H1 (cell line): ENCODE results near the gene CCDC24. TPM values are rescaled to one million over a fixed set of nuclear protein-coding genes. Genes with fewer than 3 reads are reported as not detected.

Experiments
- CTCF ChIA-PET: fragments of 300-600 bp; sonication (Branson Sonifier 250); formaldehyde crosslinking; loops from one replicate; lab custom pipeline; 2021; ENCODE audit not compliant: partially characterized antibody; lab: Charles Lee
- POLR2A ChIA-PET: fragments of 300-600 bp; sonication (Branson Sonifier 250); formaldehyde crosslinking; loops from one replicate; lab custom pipeline; 2021; ENCODE audit warnings: inconsistent platforms; ENCODE audit not compliant: partially characterized antibody; lab: Charles Lee
- DNase-seq, 2 experiments: peaks; one replicate each; pipeline versions ENCODE4 v3.0.0 to v3.0.0-alpha.2; 2010 to 2022; ENCODE audit warnings: low spot score in 2 of 2, low read depth in 1 of 2, mixed read lengths in 1 of 2
- FAIRE-seq: peaks from 2 replicates; lab custom pipeline; 2011; peaks lifted over from hg19 to GRCh38; lab: Jason Lieb, UNC
- H2AFZ ChIP-seq: 2 replicates; pipeline ENCODE4 v1.8.1; 2012; ENCODE audit warnings: low read length, inconsistent platforms
- H2AK5ac ChIP-seq: 2 replicates; pipeline ENCODE4 v1.6.1; 2013; ENCODE audit warnings: low read depth, low read length
- H2BK120ac ChIP-seq: replicated peaks from 2 replicates; pipeline ENCODE3; 2013; ENCODE audit warnings: low read depth, low read length, inconsistent platforms
- H2BK12ac ChIP-seq: 2 replicates; pipeline ENCODE4 v1.6.1; 2013; ENCODE audit warnings: low read depth, low read length
- H2BK15ac ChIP-seq: 2 replicates; pipeline ENCODE4 v1.6.1; 2013; ENCODE audit warnings: low read length
- H2BK20ac ChIP-seq: 2 replicates; pipeline ENCODE4 v1.6.1; 2013; ENCODE audit warnings: low read length
- H2BK5ac ChIP-seq: 2 replicates; pipeline ENCODE4 v1.6.1; 2013; ENCODE audit warnings: low read depth, low read length
- H3K14ac ChIP-seq: 2 replicates; pipeline ENCODE4 v1.6.1; 2013; ENCODE audit warnings: inconsistent platforms; ENCODE audit not compliant: insufficient read length
- H3K18ac ChIP-seq: 2 replicates; pipeline ENCODE4 v1.6.1; 2013; ENCODE audit warnings: low read length; ENCODE audit errors: extremely low read depth
- H3K23ac ChIP-seq: 2 replicates; pipeline ENCODE4 v1.6.1; 2013; ENCODE audit warnings: inconsistent platforms; ENCODE audit not compliant: insufficient read length
- H3K23me2 ChIP-seq: 2 replicates; pipeline ENCODE4 v1.6.1; 2013; ENCODE audit warnings: low read depth, low read length
- H3K27ac ChIP-seq: 2 replicates; pipeline ENCODE4 v1.6.1; 2011; ENCODE audit warnings: low read depth, low read length, inconsistent platforms
- H3K27me3 ChIP-seq, 4 experiments: replicated peaks in 1 of 4; 1 replicate in 1 of 4; 2 replicates in 3 of 4; pipeline versions ENCODE4 v1.6.1 to v1.8.1; 2011 to 2013; ENCODE audit warnings: low read length in 3 of 4, mild to moderate bottlenecking in 3 of 4, inconsistent platforms in 2 of 4, mixed read lengths in 2 of 4, moderate library complexity in 1 of 4; ENCODE audit not compliant: control insufficient read depth in 3 of 4, insufficient read depth in 3 of 4; ENCODE audit errors: extremely low read depth in 1 of 4
- H3K36me3 ChIP-seq, 4 experiments: 2 replicates each; pipeline versions ENCODE4 v1.6.1 to v1.8.1; 2011 to 2013; ENCODE audit warnings: mild to moderate bottlenecking in 4 of 4, low read length in 3 of 4, moderate library complexity in 2 of 4, control low read depth in 1 of 4, inconsistent platforms in 1 of 4; ENCODE audit not compliant: insufficient read depth in 4 of 4, control insufficient read depth in 2 of 4
- H3K4ac ChIP-seq: replicated peaks from 2 replicates; pipeline ENCODE3; 2013; ENCODE audit warnings: low read length, low read depth, mixed read lengths, inconsistent platforms; ENCODE audit not compliant: insufficient read length
- H3K4me1 ChIP-seq, 4 experiments: replicated peaks in 1 of 4; 1 replicate in 1 of 4; 2 replicates in 3 of 4; pipeline versions ENCODE4 v1.6.1 to v1.8.1; 2011 to 2013; ENCODE audit warnings: low read length in 3 of 4, inconsistent platforms in 2 of 4, mixed read lengths in 1 of 4; ENCODE audit not compliant: insufficient read depth in 4 of 4, control insufficient read depth in 3 of 4
- H3K4me2 ChIP-seq, 2 experiments: 2 replicates each; pipeline versions ENCODE4 v1.6.1 to v1.8.1; 2011 to 2013; ENCODE audit warnings: low read depth in 2 of 2, low read length in 2 of 2, control low read depth in 1 of 2, inconsistent platforms in 1 of 2, mild to moderate bottlenecking in 1 of 2; ENCODE audit not compliant: insufficient read depth in 1 of 2
- H3K4me3 ChIP-seq, 4 experiments: fragments of 200-600, 300-600 bp in 1 of 4; sonication (generic), shearing (Covaris generic), sonication (Bioruptor Twin) in 1 of 4; 2 replicates each; pipeline versions ENCODE4 v1.5.1 to v1.8.1; 2011 to 2016; ENCODE audit warnings: low read length in 4 of 4, low read depth in 3 of 4, control low read depth in 2 of 4, inconsistent platforms in 2 of 4, mild to moderate bottlenecking in 2 of 4, mixed read lengths in 1 of 4, moderate library complexity in 1 of 4; ENCODE audit not compliant: insufficient read depth in 2 of 4; ENCODE audit errors: extremely low read depth in 1 of 4
- H3K56ac ChIP-seq: replicated peaks from 2 replicates; pipeline ENCODE3; 2013; ENCODE audit warnings: low read depth, mild to moderate bottlenecking, mixed read lengths, low read length, inconsistent platforms; ENCODE audit not compliant: insufficient read length
- H3K79me1 ChIP-seq: 2 replicates; pipeline ENCODE4 v1.6.1; 2013; ENCODE audit warnings: low read depth, low read length, control low read depth
- H3K79me2 ChIP-seq, 2 experiments: 2 replicates each; pipeline versions ENCODE4 v1.6.1 to v1.8.1; 2012 to 2013; ENCODE audit warnings: low read length in 2 of 2, mild to moderate bottlenecking in 2 of 2, inconsistent platforms in 1 of 2; ENCODE audit not compliant: insufficient read depth in 2 of 2, control insufficient read depth in 1 of 2
- H3K9ac ChIP-seq, 4 experiments: replicated peaks in 1 of 4; 1 replicate in 1 of 4; 2 replicates in 3 of 4; pipeline versions ENCODE4 v1.6.1 to v1.8.1; 2011 to 2013; ENCODE audit warnings: low read depth in 3 of 4, low read length in 3 of 4, control low read depth in 2 of 4, mild to moderate bottlenecking in 2 of 4, moderate library complexity in 2 of 4, inconsistent platforms in 1 of 4; ENCODE audit errors: extremely low read depth in 1 of 4
- H3K9me3 ChIP-seq, 2 experiments: 2 replicates each; pipeline versions ENCODE4 v1.6.1 to v1.8.1; 2012 to 2013; ENCODE audit warnings: mild to moderate bottlenecking in 2 of 2, moderate library complexity in 2 of 2, control low read depth in 1 of 2, inconsistent platforms in 1 of 2, low read depth in 1 of 2, low read length in 1 of 2, mixed read lengths in 1 of 2; ENCODE audit not compliant: insufficient read depth in 2 of 2
- H4K20me1 ChIP-seq, 2 experiments: replicated peaks in 1 of 2; 2 replicates each; pipeline versions ENCODE3 to v1.8.1; 2011 to 2013; ENCODE audit warnings: inconsistent platforms in 2 of 2, low read length in 2 of 2, mild to moderate bottlenecking in 1 of 2; ENCODE audit not compliant: insufficient read depth in 2 of 2, control insufficient read depth in 1 of 2
- H4K5ac ChIP-seq: 2 replicates; pipeline ENCODE4 v1.6.1; 2013; ENCODE audit warnings: low read length, low read depth, mixed read lengths, inconsistent platforms; ENCODE audit not compliant: insufficient read length
- H4K8ac ChIP-seq: 2 replicates; pipeline ENCODE4 v1.8.0; 2013; ENCODE audit warnings: mild to moderate bottlenecking, moderate library complexity, low read length, inconsistent platforms; ENCODE audit not compliant: insufficient read depth; ENCODE audit errors: extremely low read depth
- H4K91ac ChIP-seq: replicated peaks from 2 replicates; pipeline ENCODE3; 2013; ENCODE audit warnings: low read length, mixed read lengths, inconsistent platforms; ENCODE audit not compliant: insufficient read length
- ASH2L ChIP-seq: fragments of 200-600, 300-600 bp; sonication (generic); IDR thresholded peaks from one replicate; pipeline ENCODE4 v1.7.1; 2017; ENCODE audit warnings: low read length
- BRCA1 ChIP-seq: IDR thresholded peaks from 2 replicates; pipeline ENCODE4 v1.6.1; 2012; ENCODE audit warnings: low read depth, low read length, improper control_type of control experiment
- CEBPB ChIP-seq: IDR thresholded peaks from 2 replicates; pipeline ENCODE4 v1.6.1; 2012; ENCODE audit warnings: low read depth, low read length
- CHD1 ChIP-seq: IDR thresholded peaks from 2 replicates; pipeline ENCODE4 v1.6.1; 2012; ENCODE audit warnings: low read depth, low read length, improper control_type of control experiment
- EP300 ChIP-seq, 2 experiments: IDR thresholded peaks; 1 replicate in 1 of 2; 2 replicates in 1 of 2; pipeline ENCODE4 v1.6.1; 2011 to 2012; ENCODE audit warnings: low read depth in 2 of 2, low read length in 2 of 2, mild to moderate bottlenecking in 2 of 2, borderline replicate concordance in 1 of 2, inconsistent platforms in 1 of 2, moderate library complexity in 1 of 2
- GABPA ChIP-seq: IDR thresholded peaks from 2 replicates; pipeline ENCODE4 v1.6.1; 2011; ENCODE audit warnings: mild to moderate bottlenecking, low read length, moderate library complexity, borderline replicate concordance; ENCODE audit not compliant: insufficient read depth
- POU5F1 ChIP-seq: IDR thresholded peaks from 2 replicates; pipeline ENCODE4 v1.6.1; 2011; ENCODE audit warnings: low read depth, mild to moderate bottlenecking, low read length, moderate library complexity
- SIRT6 ChIP-seq: IDR thresholded peaks from one replicate; pipeline ENCODE4 v1.7.1; 2012; ENCODE audit warnings: low read length, inconsistent platforms
- SP1 ChIP-seq: IDR thresholded peaks from 2 replicates; pipeline ENCODE4 v1.6.1; 2011; ENCODE audit warnings: low read depth, low read length
- SUZ12 ChIP-seq: fragments of 200-600 bp; sonication (generic); IDR thresholded peaks from 2 replicates; pipeline ENCODE4 v1.6.1; 2012; ENCODE audit warnings: mild to moderate bottlenecking, inconsistent platforms, low read length, moderate library complexity, mixed read lengths
- TAF7 ChIP-seq: optimal IDR thresholded peaks from 2 replicates; pipeline ENCODE3; 2011; ENCODE audit warnings: low read depth, mild to moderate bottlenecking, inconsistent platforms, low read length, moderate library complexity, borderline replicate concordance
- TCF12 ChIP-seq: IDR thresholded peaks from 2 replicates; pipeline ENCODE4 v1.6.1; 2011; ENCODE audit warnings: low read depth, mild to moderate bottlenecking, low read length
- TEAD4 ChIP-seq: IDR thresholded peaks from 2 replicates; pipeline ENCODE4 v1.6.1; 2012; ENCODE audit warnings: low read depth, low read length, inconsistent platforms, mixed read lengths
- WGBS, 2 experiments: shearing (Covaris generic) in 1 of 2; methylation state at CpG; one replicate each; pipeline versions ENCODE4 v1.1.6 to v1.1.7; 2013 to 2015; ENCODE audit warnings: low lambda C conversion rate in 2 of 2, mixed read lengths in 2 of 2, inconsistent platforms in 1 of 2, low coverage in 1 of 2, missing lambda C conversion rate in 1 of 2; ENCODE audit not compliant: insufficient replicate concordance in 2 of 2, insufficient coverage in 1 of 2, insufficient read length in 1 of 2; ENCODE audit errors: extremely low coverage in 1 of 2, missing lambda C conversion rate in 1 of 2; 5-methylcytosine and 5-hydroxymethylcytosine counted together
- polyA plus RNA-seq, 7 experiments: library from polyadenylated mRNA; depleted of rRNA in 3 of 7; stranded (reverse) in 5 of 7; unstranded in 2 of 7; fragments of >200 nt in 5 of 7; fragments of 200-250 nt in 2 of 7; gene quantifications; 1 replicate in 5 of 7; 2 replicates in 1 of 7; 4 replicates in 1 of 7; pipeline versions ENCODE4 v1.2.1 to v1.2.3, GENCODE V29; 2011 to 2013; ENCODE audit warnings: missing spikeins in 2 of 7, mixed read lengths in 2 of 7
- total RNA-seq: library from RNA; stranded (reverse); fragmentation: NEBNext Ultra II Directional; extraction: Animal tissue kit (Norgen Biotek cat#: 25700); gene quantifications from 2 replicates; pipeline ENCODE4 v1.2.1, GENCODE V29; 2021

The CCDC24 gene
- total and polyA plus RNA-seq, 2 of the 8 experiments (the other 6 are each of a cell fraction or from before 2014, with no cell fraction given), result 11.2 to 11.4 TPM

- no peak overlapping the region for H2AFZ ChIP-seq
- POLR2A ChIA-PET, result interaction anchor here (1.2 to 13.6 kb wide), 3 partner anchors 10 to 45 kb away, joined by 5 to 189 read pairs (median 47); partner anchors contain the start of genes ATP6V0B, B4GALT2, DPH2 and SLC6A9
- no peak overlapping the region for H4K5ac ChIP-seq
- H3K23me2 ChIP-seq, result peaks cover 3% of the 10 kb centered on the region; the same call in 1 of the 2 replicates
- FAIRE-seq (no peak), DNase-seq (no peak)
- no peak overlapping the region for H3K27ac ChIP-seq
- H2BK12ac ChIP-seq, result no peak overlapping the region
- no peak overlapping the region for H3K18ac ChIP-seq
- no peaks in the 10 kb centered on the region for H3K27me3 ChIP-seq
- no peak overlapping the region for H3K14ac ChIP-seq
- H3K79me1 ChIP-seq, result peaks cover 9% of the 10 kb centered on the region
- no peak overlapping the region for H3K4me3 ChIP-seq
- H4K20me1 ChIP-seq, result peaks cover 0 to 18% of the 10 kb centered on the region in 2 experiments
- H3K23ac ChIP-seq, result no peak overlapping the region
- H3K79me2 ChIP-seq, result no peaks in the 10 kb centered on the region
- no peak for TF ChIP-seq BRCA1
- no peak for TF ChIP-seq SIRT6
- TF ChIP-seq EP300 (IDR thresholded peaks at IDR 0.05; ENCODE audit: borderline replicate concordance in 1 of 2, low read depth in 2 of 2, low read length in 2 of 2), result no peak
- no peak for TF ChIP-seq GABPA
- no peak for TF ChIP-seq CHD1
- TF ChIP-seq TEAD4, result no peak
- no peak for TF ChIP-seq ASH2L
- no peak for TF ChIP-seq POU5F1
- TF ChIP-seq TCF12, result no peak
- TF ChIP-seq SUZ12, result no peak
- TF ChIP-seq SP1, result no peak
- TF ChIP-seq TAF7, result no peak
- TF ChIP-seq CEBPB, result no peak
- no peak overlapping the region for H4K8ac ChIP-seq
- H3K4me2 ChIP-seq, result no peak overlapping the region
- no peak overlapping the region for H2AK5ac ChIP-seq
- WGBS, 2 experiments, result 91% methylated on average over 4 of the region's 4 CpGs; no CpG with 5 or more reads in 1 of the 2 experiments
- peaks cover 0 to 5% (median 2%) of the 10 kb centered on the region in 4 experiments; a peak in 3 of 7 replicates for H3K4me1 ChIP-seq
- CTCF ChIA-PET, result interaction anchor here (1.0 to 21.8 kb wide), 8 partner anchors 10 to 273 kb away, joined by 3 to 478 read pairs (median 17); partner anchors contain the start of gene ATP6V0B
- no peak overlapping the region for H2BK15ac ChIP-seq
- no peaks in the 10 kb centered on the region for H3K9me3 ChIP-seq
- no peak overlapping the region for H2BK20ac ChIP-seq
- no peak overlapping the region for H2BK120ac ChIP-seq
- no peak overlapping the region for H3K56ac ChIP-seq
- H3K36me3 ChIP-seq, result peaks cover 0 to 19% (median 9%) of the 10 kb centered on the region in 4 experiments; a peak in 4 of 8 replicates
- no peak overlapping the region for H3K4ac ChIP-seq
- H2BK5ac ChIP-seq, result no peak overlapping the region
- no peak overlapping the region for H3K9ac ChIP-seq
- H4K91ac ChIP-seq, result no peak overlapping the region
These were observed 5.3 kb upstream of the CCDC24 start for GRCh38 chr1:43985984-43986595.
